Measurements from ENCODE around the gene ZNF497. TPM values are rescaled to one million over a fixed set of nuclear protein-coding genes. Genes with fewer than 3 reads are reported as not detected.

ZNF497 gene
- total and polyA plus RNA-seq, 2 donors (not counting 1 experiment from before 2014, with no cell fraction given): 1.6 to 2.7 TPM

DNA sequence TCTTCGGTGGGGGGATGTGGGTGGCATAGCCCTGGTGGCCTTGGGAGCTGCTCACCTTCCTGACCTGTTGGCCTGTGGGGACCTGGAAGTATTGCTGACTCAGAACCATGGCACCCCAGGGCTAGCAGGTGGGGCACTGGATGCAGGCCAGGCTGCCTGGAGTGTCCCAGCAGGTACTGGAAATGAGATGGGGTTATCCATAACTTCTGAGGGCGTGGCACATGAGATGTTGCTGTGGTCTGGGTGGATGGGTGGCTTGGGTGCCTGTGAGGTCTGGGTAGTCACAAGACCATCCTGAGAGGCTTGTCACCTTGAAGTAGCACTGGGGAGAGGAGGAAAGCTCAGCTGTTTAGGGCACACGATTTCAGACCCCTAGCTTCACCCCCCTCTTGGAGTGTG is 32.3 kb upstream of the ZNF497 start:
- Mint-ChIP-seq H3K27ac (no peak overlapping the region), H3K4me1 (peaks cover 7% of the 10 kb centered on the region), H3K4me3 (no peak overlapping the region), H3K9me3 (ENCODE audit: insufficient read depth) (no peaks in the 10 kb centered on the region), H3K27me3 (no peaks in the 10 kb centered on the region)
- TF ChIP-seq EZH2 (IDR thresholded peaks at IDR 0.05; ENCODE audit: borderline replicate concordance, insufficient read depth, low read depth, low read length, poor library complexity, severe bottlenecking): no peak
- TF ChIP-seq, protein P1, sequence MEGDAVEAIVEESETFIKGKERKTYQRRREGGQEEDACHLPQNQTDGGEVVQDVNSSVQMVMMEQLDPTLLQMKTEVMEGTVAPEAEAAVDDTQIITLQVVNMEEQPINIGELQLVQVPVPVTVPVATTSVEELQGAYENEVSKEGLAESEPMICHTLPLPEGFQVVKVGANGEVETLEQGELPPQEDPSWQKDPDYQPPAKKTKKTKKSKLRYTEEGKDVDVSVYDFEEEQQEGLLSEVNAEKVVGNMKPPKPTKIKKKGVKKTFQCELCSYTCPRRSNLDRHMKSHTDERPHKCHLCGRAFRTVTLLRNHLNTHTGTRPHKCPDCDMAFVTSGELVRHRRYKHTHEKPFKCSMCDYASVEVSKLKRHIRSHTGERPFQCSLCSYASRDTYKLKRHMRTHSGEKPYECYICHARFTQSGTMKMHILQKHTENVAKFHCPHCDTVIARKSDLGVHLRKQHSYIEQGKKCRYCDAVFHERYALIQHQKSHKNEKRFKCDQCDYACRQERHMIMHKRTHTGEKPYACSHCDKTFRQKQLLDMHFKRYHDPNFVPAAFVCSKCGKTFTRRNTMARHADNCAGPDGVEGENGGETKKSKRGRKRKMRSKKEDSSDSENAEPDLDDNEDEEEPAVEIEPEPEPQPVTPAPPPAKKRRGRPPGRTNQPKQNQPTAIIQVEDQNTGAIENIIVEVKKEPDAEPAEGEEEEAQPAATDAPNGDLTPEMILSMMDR (IDR thresholded peaks at IDR 0.05): no peak
- 76% methylated on average over 2 of the region's 3 CpGs for WGBS (ENCODE audit: insufficient coverage)
- POLR2A ChIA-PET: interaction anchor here (0.8 kb wide), 1 partner anchor 648 kb away, joined by 6 read pairs; no protein-coding TSS in a partner anchor
- Histone ChIP-seq H3K9ac (ENCODE audit: low read length) (no peak overlapping the region), H3K4me1 (ENCODE audit: control insufficient read depth in 2 of 2, insufficient read depth in 2 of 2, low read length in 2 of 2) (peaks cover 4 to 6% of the 10 kb centered on the region in 2 donors), H3K27me3 (replicated peaks in 1 of 4; ENCODE audit: control extremely low read depth in 1 of 4, control insufficient read depth in 3 of 4, insufficient read depth in 4 of 4, low read length in 3 of 4) (peaks cover 0 to 27% (median 10%) of the 10 kb centered on the region in 4 experiments), H3K9me3 (ENCODE audit: control extremely low read depth in 1 of 3, control insufficient read depth in 2 of 3, insufficient read depth in 1 of 3, low read length in 2 of 3) (peaks cover 0 to 12% (median 0%) of the 10 kb centered on the region in 3 donors), H3K79me2 (ENCODE audit: control insufficient read depth, insufficient read depth, low read length) (peaks cover 31% of the 10 kb centered on the region), H3K4me3 (ENCODE audit: control extremely low read depth in 1 of 5, extremely low read depth in 1 of 5, insufficient read depth in 1 of 5, low read depth in 2 of 5, low read length in 4 of 5) (no peak overlapping the region), H4K20me1 (ENCODE audit: control insufficient read depth, insufficient read depth, low read length, poor library complexity, severe bottlenecking) (peaks cover 50% of the 10 kb centered on the region), H3K27ac (ENCODE audit: low read length in 2 of 2) (no peak overlapping the region), H2AFZ (ENCODE audit: insufficient read depth, low read depth, low read length, poor library complexity, severe bottlenecking) (no peak overlapping the region), H3K36me3 (replicated peaks in 1 of 2; ENCODE audit: control extremely low read depth in 1 of 2, control insufficient read depth in 1 of 2, extremely low read depth in 1 of 2, insufficient read depth in 2 of 2, low read length in 1 of 2) (peaks cover 0 to 37% of the 10 kb centered on the region in 2 experiments), H3K4me2 (replicated peaks; ENCODE audit: low read depth, low read length, poor library complexity, severe bottlenecking) (no peak overlapping the region)
- ATAC-seq (ENCODE audit: low read depth) (no peak), DNase-seq (peak; percentile 19)
- intact Hi-C loops (cut with micrococcal nuclease): no loop called here
- CTCF ChIA-PET: no interaction called here

DNA sequence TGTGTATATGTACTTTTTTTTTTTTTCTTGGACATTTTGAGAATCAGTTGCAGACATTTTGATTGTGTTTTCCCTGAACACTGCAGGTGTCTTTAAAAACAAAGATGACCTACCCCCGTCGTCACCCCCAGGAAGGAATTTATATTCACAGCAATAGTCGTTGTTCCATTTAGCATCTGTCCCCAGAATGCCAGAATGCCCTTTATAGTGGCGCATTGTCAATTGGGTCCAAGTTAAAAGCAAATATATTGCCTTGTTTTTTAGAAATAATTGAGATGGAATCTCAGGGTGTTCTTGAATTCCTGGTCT is 31.1 kb upstream of the ZNF497 start:
- Histone ChIP-seq H3K4me3 (ENCODE audit: control extremely low read depth in 1 of 5, extremely low read depth in 1 of 5, insufficient read depth in 1 of 5, low read depth in 2 of 5, low read length in 4 of 5) (no peak overlapping the region), H2AFZ (ENCODE audit: insufficient read depth, low read depth, low read length, poor library complexity, severe bottlenecking) (no peak overlapping the region), H4K20me1 (ENCODE audit: control insufficient read depth, insufficient read depth, low read length, poor library complexity, severe bottlenecking) (peaks cover 52% of the 10 kb centered on the region), H3K4me1 (ENCODE audit: control insufficient read depth in 2 of 2, insufficient read depth in 2 of 2, low read length in 2 of 2) (peaks cover 4 to 6% of the 10 kb centered on the region in 2 donors), H3K27me3 (replicated peaks in 1 of 4; ENCODE audit: control extremely low read depth in 1 of 4, control insufficient read depth in 3 of 4, insufficient read depth in 4 of 4, low read length in 3 of 4) (peaks cover 0 to 27% (median 10%) of the 10 kb centered on the region in 4 experiments), H3K4me2 (replicated peaks; ENCODE audit: low read depth, low read length, poor library complexity, severe bottlenecking) (no peak overlapping the region), H3K9ac (ENCODE audit: low read length) (no peak overlapping the region), H3K27ac (ENCODE audit: low read length in 2 of 2) (no peak overlapping the region), H3K9me3 (ENCODE audit: control extremely low read depth in 1 of 3, control insufficient read depth in 2 of 3, insufficient read depth in 1 of 3, low read length in 2 of 3) (peaks cover 0 to 12% (median 0%) of the 10 kb centered on the region in 3 donors), H3K79me2 (ENCODE audit: control insufficient read depth, insufficient read depth, low read length) (peaks cover 39% of the 10 kb centered on the region), H3K36me3 (replicated peaks in 1 of 2; ENCODE audit: control extremely low read depth in 1 of 2, control insufficient read depth in 1 of 2, extremely low read depth in 1 of 2, insufficient read depth in 2 of 2, low read length in 1 of 2) (peaks cover 3 to 44% of the 10 kb centered on the region in 2 experiments)
- no peaks in the 10 kb centered on the region for H3K27me3 Mint-ChIP-seq
- CTCF ChIA-PET: no interaction called here
- DNase-seq (no peak), ATAC-seq (ENCODE audit: low read depth) (no peak)
- H3K27ac Mint-ChIP-seq: no peak overlapping the region
- POLR2A ChIA-PET: no interaction called here
- TF ChIP-seq EZH2 (IDR thresholded peaks at IDR 0.05; ENCODE audit: borderline replicate concordance, insufficient read depth, low read depth, low read length, poor library complexity, severe bottlenecking): no peak
- TF ChIP-seq, protein P1 (IDR thresholded peaks at IDR 0.05): no peak
- 100% methylated on average over 3 of the region's 4 CpGs for WGBS (ENCODE audit: insufficient coverage)
- no peak overlapping the region for H3K4me3 Mint-ChIP-seq
- intact Hi-C loops (cut with micrococcal nuclease): no loop called here
- H3K4me1 Mint-ChIP-seq: peaks cover 13% of the 10 kb centered on the region
- H3K9me3 Mint-ChIP-seq (ENCODE audit: insufficient read depth): no peaks in the 10 kb centered on the region

Measured in B cell (primary cell).